ENCODE results near the gene USP31.

USP31 gene

DNA sequence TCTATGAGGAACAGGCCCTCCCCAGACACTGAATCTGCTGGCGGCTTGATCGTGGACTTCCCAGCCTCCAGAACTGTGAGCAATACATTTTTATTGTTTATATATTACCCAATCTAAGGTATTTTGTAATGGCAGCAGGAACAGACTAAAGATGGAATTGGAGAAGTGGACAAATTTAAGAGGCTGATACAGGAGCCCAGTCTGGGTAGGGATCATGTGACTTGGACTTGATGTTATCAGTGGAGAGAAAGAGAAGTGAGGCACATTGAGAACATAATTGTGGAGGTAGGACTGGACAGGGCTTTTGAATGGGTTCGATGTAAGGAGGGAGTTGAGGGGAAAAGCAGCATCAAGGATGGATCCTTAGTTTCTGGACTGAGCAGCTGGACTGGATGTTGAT lies 93.8 kb downstream of the USP31 start:
- Histone ChIP-seq H3K4me3 (ENCODE audit: low read length) (no peak overlapping the region), H3K9me3 (ENCODE audit: insufficient read depth, low read depth, low read length) (no peaks in the 10 kb centered on the region), H3K27ac (ENCODE audit: low read length) (no peak overlapping the region), H3K36me3 (ENCODE audit: insufficient read depth, low read depth, low read length) (no peaks in the 10 kb centered on the region), H3K27me3 (ENCODE audit: insufficient read depth, low read length) (no peaks in the 10 kb centered on the region), H3K4me1 (ENCODE audit: insufficient read depth, low read length) (peaks cover 8% of the 10 kb centered on the region), H3K9ac (ENCODE audit: low read depth, low read length) (no peak overlapping the region)

DNA sequence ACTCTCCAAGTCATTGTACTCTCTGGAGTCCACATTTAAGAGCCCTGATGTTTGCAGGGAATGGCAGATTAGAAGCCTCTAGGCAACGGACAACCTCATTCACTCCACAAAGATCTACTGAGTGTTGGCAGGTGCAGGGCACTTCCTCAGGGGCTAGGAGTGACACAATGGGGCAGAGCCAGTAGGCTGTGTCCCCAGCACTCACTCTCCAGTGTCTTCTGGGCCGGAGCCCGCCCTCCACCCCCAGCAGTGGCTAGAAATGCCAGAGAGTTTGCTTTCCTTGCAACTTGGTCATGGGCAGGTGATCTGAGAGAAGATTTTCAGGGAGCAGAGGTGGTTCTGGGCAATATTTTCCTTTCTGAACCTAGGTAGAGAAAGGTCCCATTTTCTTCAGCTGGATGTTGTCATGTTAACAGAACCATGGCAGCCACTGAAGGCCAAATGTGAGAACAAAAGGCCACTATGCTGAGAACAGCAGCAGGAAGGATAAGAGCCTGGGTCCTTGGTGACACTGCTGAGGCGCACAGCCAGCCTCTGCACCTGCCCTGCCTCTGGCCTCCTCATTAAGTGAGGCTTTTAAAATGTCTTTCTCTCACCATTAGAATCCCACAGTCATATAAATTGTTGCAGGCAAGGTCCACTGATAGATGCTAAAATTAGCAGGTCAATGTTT lies 96.2 kb downstream of the USP31 start:
- Histone ChIP-seq H3K36me3 (ENCODE audit: insufficient read depth, low read depth, low read length) (no peaks in the 10 kb centered on the region), H3K27me3 (ENCODE audit: insufficient read depth, low read length) (no peaks in the 10 kb centered on the region), H3K9me3 (ENCODE audit: insufficient read depth, low read depth, low read length) (no peaks in the 10 kb centered on the region), H3K4me3 (ENCODE audit: low read length) (no peak overlapping the region), H3K9ac (ENCODE audit: low read depth, low read length) (no peak overlapping the region), H3K4me1 (ENCODE audit: insufficient read depth, low read length) (no peaks in the 10 kb centered on the region), H3K27ac (ENCODE audit: low read length) (no peak overlapping the region)

DNA sequence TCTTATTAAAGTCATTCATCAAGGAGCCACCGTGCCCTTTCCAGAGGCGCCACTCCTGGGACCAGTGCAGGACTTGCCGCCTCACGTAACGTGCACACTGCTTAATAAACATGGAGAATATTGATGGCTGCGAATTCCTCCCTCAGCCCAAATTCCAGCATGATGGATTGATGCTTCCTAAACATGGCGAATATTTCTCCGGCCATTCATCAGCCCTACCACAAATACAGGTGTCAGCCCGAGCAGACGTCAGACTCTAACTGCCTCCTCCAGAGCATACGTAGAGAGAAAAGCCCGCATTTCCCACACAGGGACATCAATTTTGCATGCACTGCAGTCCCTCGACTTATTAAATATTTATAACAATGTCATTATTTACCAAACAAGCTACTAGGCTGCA lies 97.0 kb downstream of the USP31 start:
- Histone ChIP-seq H3K4me1 (ENCODE audit: insufficient read depth, low read length) (no peaks in the 10 kb centered on the region), H3K27me3 (ENCODE audit: insufficient read depth, low read length) (no peaks in the 10 kb centered on the region), H3K9ac (ENCODE audit: low read depth, low read length) (no peak overlapping the region), H3K9me3 (ENCODE audit: insufficient read depth, low read depth, low read length) (no peaks in the 10 kb centered on the region), H3K36me3 (ENCODE audit: insufficient read depth, low read depth, low read length) (no peaks in the 10 kb centered on the region), H3K27ac (ENCODE audit: low read length) (no peak overlapping the region), H3K4me3 (ENCODE audit: low read length) (no peak overlapping the region)

DNA sequence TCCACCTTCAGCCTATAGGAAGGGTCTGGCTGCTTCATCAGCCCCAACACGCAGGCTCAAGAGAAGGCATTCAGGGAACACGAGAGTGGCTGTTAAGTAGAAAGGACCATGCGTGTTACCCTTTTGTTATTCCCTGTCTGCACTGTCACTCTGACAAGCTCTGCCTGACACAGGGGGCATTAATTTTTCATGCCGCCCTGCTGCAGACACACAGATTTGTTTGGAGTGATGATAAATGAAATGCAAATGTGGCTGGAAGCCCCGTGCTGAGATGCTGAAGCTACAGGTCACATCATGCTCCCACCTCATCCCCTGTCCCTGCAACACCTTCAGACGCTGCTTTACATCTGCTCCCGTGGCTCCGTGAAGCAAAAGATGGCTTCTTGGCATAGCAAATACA lies 97.7 kb downstream of the USP31 start:
- Histone ChIP-seq H3K4me3 (ENCODE audit: low read length) (no peak overlapping the region), H3K9ac (ENCODE audit: low read depth, low read length) (no peak overlapping the region), H3K9me3 (ENCODE audit: insufficient read depth, low read depth, low read length) (no peaks in the 10 kb centered on the region), H3K27me3 (ENCODE audit: insufficient read depth, low read length) (no peaks in the 10 kb centered on the region), H3K4me1 (ENCODE audit: insufficient read depth, low read length) (no peaks in the 10 kb centered on the region), H3K36me3 (ENCODE audit: insufficient read depth, low read depth, low read length) (no peaks in the 10 kb centered on the region), H3K27ac (ENCODE audit: low read length) (no peak overlapping the region)

DNA sequence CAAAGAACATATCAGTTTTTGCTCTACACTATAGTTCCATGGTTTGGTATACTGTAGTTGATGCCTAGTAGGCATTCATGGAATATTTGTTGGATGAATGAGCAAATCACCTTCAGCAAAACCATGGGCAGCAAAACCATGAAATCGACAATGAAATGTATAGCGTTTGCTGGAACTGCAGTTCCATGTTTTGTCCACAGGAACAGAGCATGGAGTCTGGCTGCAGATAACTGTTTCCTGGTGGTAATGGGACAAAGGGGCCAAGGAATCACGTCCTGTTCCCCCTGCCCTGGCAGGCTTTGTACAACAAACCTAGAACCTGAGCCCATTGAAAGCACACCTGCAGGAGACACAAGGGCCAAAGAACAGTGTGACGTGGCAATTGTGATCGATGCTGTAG lies 101.1 kb downstream of the USP31 start:
- Histone ChIP-seq H3K4me1 (ENCODE audit: insufficient read depth, low read length) (no peaks in the 10 kb centered on the region), H3K9ac (ENCODE audit: low read depth, low read length) (no peak overlapping the region), H3K36me3 (ENCODE audit: insufficient read depth, low read depth, low read length) (no peaks in the 10 kb centered on the region), H3K27me3 (ENCODE audit: insufficient read depth, low read length) (no peaks in the 10 kb centered on the region), H3K4me3 (ENCODE audit: low read length) (no peak overlapping the region), H3K9me3 (ENCODE audit: insufficient read depth, low read depth, low read length) (no peaks in the 10 kb centered on the region), H3K27ac (ENCODE audit: low read length) (no peak overlapping the region)

DNA sequence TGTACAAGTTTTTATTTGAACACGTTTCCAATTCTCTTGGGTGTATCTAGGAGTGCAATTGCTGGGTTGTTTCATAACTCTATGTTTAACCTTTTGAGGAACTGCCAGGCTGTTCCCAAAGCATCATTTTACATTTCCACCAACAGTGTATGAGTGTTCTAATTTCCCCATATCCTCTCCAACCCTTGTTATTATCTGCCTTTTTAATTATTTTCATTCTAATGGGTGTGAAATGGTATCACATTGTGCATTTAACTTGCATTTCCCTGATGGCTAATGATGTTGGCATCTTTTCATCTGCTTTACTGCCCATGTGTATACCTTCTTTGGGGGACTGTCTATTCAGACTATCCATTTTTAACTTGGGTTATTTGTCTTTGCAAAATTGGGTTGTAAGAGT lies 104.2 kb downstream of the USP31 start:
- H3K27ac ChIP-seq (ENCODE audit: low read length) = no peak overlapping the region
- no peaks in the 10 kb centered on the region for H3K9me3 ChIP-seq (ENCODE audit: insufficient read depth, low read depth, low read length)
- H3K27me3 ChIP-seq (ENCODE audit: insufficient read depth, low read length) = no peaks in the 10 kb centered on the region
- H3K4me3 ChIP-seq (ENCODE audit: low read length) = no peak overlapping the region
- no peak overlapping the region for H3K9ac ChIP-seq (ENCODE audit: low read depth, low read length)
- no peaks in the 10 kb centered on the region for H3K36me3 ChIP-seq (ENCODE audit: insufficient read depth, low read depth, low read length)
- no peaks in the 10 kb centered on the region for H3K4me1 ChIP-seq (ENCODE audit: insufficient read depth, low read length)

DNA sequence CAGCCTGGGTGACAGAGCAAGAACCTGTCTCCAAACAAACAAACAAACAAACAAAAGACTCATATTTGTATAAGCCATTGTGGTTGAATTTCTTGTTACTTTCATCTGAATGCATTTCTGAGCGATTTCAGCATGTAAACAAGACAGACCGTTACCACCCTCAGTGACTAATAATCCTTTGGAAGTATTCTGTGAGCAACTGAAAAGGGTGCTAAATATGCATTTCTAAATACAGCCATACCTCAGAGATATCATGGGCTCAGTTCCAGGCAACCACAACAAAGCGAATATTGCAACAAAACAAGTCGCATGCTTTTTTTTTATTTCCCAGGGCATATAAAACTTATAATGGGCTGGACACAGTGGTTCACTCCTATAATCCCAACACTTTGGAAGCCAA lies 109.0 kb downstream of the USP31 start:
- Histone ChIP-seq H3K4me3 (ENCODE audit: low read length) (no peak overlapping the region), H3K27ac (ENCODE audit: low read length) (no peak overlapping the region), H3K27me3 (ENCODE audit: insufficient read depth, low read length) (no peaks in the 10 kb centered on the region), H3K9me3 (ENCODE audit: insufficient read depth, low read depth, low read length) (no peaks in the 10 kb centered on the region), H3K36me3 (ENCODE audit: insufficient read depth, low read depth, low read length) (no peaks in the 10 kb centered on the region), H3K4me1 (ENCODE audit: insufficient read depth, low read length) (no peaks in the 10 kb centered on the region), H3K9ac (ENCODE audit: low read depth, low read length) (no peak overlapping the region)

DNA sequence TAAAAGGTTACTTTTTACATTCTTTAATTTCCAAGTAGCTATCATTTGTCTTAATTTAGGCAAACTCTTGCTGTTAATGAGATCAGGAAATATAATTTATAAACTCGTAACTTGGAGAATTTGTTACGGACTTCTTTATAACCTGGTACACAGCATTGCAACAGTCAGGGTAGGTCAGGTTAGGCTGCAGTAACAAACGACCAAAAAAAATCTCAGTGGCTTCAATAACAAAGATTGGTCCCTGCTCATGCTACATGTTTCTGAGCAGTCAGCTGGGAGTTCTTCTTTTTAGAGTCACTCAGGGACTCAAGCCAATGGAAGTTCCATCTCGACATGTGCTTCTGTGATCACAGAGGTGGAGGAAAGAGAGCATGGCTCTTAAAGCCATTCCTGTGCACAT lies 110.1 kb downstream of the USP31 start:
- Histone ChIP-seq H3K4me1 (ENCODE audit: insufficient read depth, low read length) (no peaks in the 10 kb centered on the region), H3K36me3 (ENCODE audit: insufficient read depth, low read depth, low read length) (no peaks in the 10 kb centered on the region), H3K27me3 (ENCODE audit: insufficient read depth, low read length) (no peaks in the 10 kb centered on the region), H3K9me3 (ENCODE audit: insufficient read depth, low read depth, low read length) (no peaks in the 10 kb centered on the region), H3K27ac (ENCODE audit: low read length) (no peak overlapping the region), H3K9ac (ENCODE audit: low read depth, low read length) (no peak overlapping the region), H3K4me3 (ENCODE audit: low read length) (no peak overlapping the region)

DNA sequence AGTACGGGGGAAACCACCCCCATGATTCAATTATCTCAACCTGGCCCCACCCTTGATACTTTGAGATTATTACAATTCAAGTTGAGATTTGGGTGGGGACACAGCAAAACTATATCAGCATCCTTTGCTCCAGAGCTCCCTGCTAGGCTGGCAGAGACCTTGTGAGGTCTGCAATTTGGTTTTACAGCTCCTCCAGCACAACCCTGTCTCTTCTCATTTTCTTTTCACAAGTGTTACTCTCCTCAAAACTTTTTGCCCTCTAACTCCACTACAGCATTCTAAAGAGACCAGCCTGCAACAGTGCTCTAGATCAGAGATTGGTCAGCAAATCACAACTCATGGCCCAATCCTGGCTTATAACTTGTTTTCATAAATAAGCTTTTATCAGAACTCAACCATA lies 114.0 kb downstream of the USP31 start:
- Histone ChIP-seq H3K4me1 (ENCODE audit: insufficient read depth, low read length) (no peaks in the 10 kb centered on the region; the same call in 1 of the 2 replicates), H3K9ac (ENCODE audit: low read depth, low read length) (no peak overlapping the region), H3K36me3 (ENCODE audit: insufficient read depth, low read depth, low read length) (no peaks in the 10 kb centered on the region), H3K27me3 (ENCODE audit: insufficient read depth, low read length) (no peaks in the 10 kb centered on the region), H3K9me3 (ENCODE audit: insufficient read depth, low read depth, low read length) (peaks cover 12% of the 10 kb centered on the region; the same call in 1 of the 2 replicates), H3K4me3 (ENCODE audit: low read length) (no peak overlapping the region), H3K27ac (ENCODE audit: low read length) (no peak overlapping the region)

DNA sequence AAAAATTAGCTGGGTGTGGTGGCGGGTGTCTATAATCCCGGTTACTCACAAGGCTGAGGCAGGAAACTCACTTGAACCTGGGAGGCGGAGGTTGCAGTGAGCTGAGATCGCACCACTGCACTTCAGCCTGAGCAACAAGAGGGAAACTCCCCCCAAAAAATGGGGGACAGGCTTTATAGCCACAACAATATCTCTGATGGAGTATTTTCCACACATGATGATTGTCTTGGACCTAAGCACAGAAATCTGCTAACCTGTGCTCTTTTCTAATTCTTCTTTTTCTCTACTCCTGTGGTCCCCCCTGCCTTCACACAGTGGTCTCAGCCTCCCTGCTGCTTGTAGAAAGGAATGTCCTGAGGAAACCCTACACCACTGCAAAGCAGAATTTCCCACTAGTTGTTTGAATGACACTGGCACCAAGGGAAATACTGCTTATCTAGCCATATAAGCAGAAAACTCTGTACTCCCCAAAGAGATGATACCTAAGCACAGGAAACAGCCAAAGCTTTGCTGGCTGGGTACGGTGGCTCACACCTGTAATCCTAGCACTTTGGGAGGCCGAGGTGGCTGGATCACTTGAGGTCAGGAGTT lies 117.6 kb downstream of the USP31 start:
- Histone ChIP-seq H3K4me3 (ENCODE audit: low read length) (no peak overlapping the region; the same call in 1 of the 2 replicates), H3K9ac (ENCODE audit: low read depth, low read length) (peak overlapping the region; percentile 46; the same call in 1 of the 2 replicates), H3K4me1 (ENCODE audit: insufficient read depth, low read length) (no peaks in the 10 kb centered on the region; the same call in 1 of the 2 replicates), H3K36me3 (ENCODE audit: insufficient read depth, low read depth, low read length) (no peaks in the 10 kb centered on the region), H3K27me3 (ENCODE audit: insufficient read depth, low read length) (no peaks in the 10 kb centered on the region), H3K9me3 (ENCODE audit: insufficient read depth, low read depth, low read length) (peaks cover 12% of the 10 kb centered on the region; the same call in 1 of the 2 replicates), H3K27ac (ENCODE audit: low read length) (no peak overlapping the region)

DNA sequence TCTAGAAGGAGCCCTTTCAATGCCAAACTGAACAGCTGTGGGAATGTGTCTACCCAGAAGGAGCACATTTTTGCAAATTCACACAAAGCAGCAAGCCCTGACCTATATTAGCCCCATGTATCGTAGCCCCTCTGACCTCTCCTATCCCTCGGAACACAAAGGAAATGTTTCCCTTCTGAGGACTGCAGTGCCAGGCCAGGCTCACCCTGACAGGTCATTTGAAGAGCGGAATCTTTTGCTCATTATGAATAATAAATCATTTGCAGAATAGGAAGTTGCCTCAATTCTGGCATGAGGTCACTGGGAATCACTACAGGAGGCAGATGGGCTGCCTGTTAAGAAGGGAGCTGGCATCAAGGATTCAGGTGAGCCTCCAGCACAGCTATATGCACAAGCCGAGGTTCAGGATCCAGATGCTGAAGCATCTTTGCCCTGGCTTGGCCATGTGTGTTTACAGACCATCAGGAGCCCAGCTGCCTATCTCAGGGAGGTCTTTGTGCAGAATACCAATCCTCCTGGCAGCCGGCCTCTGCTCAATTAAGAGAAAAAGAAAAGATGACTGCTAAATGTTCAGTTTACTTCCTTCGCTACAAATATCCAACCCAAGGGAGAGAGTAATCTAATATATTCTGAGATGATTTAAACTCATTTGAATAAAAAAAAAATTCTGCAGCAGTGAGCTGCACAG lies 119.4 kb downstream of the USP31 start:
- Histone ChIP-seq H3K9me3 (ENCODE audit: insufficient read depth, low read depth, low read length) (peaks cover 12% of the 10 kb centered on the region; the same call in 1 of the 2 replicates), H3K9ac (ENCODE audit: low read depth, low read length) (no peak overlapping the region), H3K36me3 (ENCODE audit: insufficient read depth, low read depth, low read length) (no peaks in the 10 kb centered on the region), H3K4me1 (ENCODE audit: insufficient read depth, low read length) (no peaks in the 10 kb centered on the region; the same call in 1 of the 2 replicates), H3K4me3 (ENCODE audit: low read length) (no peak overlapping the region), H3K27ac (ENCODE audit: low read length) (no peak overlapping the region), H3K27me3 (ENCODE audit: insufficient read depth, low read length) (no peaks in the 10 kb centered on the region)

DNA sequence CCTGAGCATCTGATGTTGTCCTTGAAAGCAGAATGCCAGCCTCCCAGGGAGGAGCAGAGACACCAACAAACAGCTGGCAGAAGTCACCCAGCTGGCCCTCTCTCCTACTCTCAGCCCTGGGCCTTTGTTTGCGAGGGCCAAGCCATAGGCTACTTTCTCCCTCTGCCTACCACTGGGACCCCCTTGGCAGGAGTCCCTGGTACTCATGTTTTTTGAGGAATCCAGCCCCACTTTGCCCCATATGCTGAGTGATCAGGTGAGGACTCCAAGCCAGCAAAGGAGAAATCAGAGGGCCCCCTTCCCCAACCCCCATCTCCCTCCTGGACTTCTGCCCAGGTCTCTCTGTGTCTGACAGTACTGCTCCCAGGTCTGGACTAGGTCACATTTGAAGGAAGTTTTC lies 121.9 kb downstream of the USP31 start:
- Histone ChIP-seq H3K36me3 (ENCODE audit: insufficient read depth, low read depth, low read length) (no peaks in the 10 kb centered on the region), H3K4me1 (ENCODE audit: insufficient read depth, low read length) (no peaks in the 10 kb centered on the region; the same call in 1 of the 2 replicates), H3K27me3 (ENCODE audit: insufficient read depth, low read length) (no peaks in the 10 kb centered on the region), H3K9ac (ENCODE audit: low read depth, low read length) (no peak overlapping the region), H3K4me3 (ENCODE audit: low read length) (no peak overlapping the region), H3K9me3 (ENCODE audit: insufficient read depth, low read depth, low read length) (no peaks in the 10 kb centered on the region), H3K27ac (ENCODE audit: low read length) (no peak overlapping the region)
